HG03108 (cell line): ENCODE measurements around the gene NTRK2.

ENCODE experiments used
- ATAC-seq: cut with Tn5 transposase; IDR thresholded peaks from one replicate; pipeline ENCODE4 v1.9.1; 2021; ENCODE audit warnings: moderate library complexity; ENCODE audit not compliant: unreplicated experiment

The NTRK2 gene

GRCh38 chr9:84845956-84846900, 176.7 kb downstream of the NTRK2 start:
- ATAC-seq: no peak

- ATAC-seq: no peak
These were observed 177.4 kb downstream of the NTRK2 start for GRCh38 chr9:84846906-84847305.

- ATAC-seq: no peak
These were observed 179.5 kb downstream of the NTRK2 start for GRCh38 chr9:84849049-84849448.

- no peak for ATAC-seq
These were observed 181.4 kb downstream of the NTRK2 start for GRCh38 chr9:84850830-84851392.

GRCh38 chr9:84851935-84852585, 182.5 kb downstream of the NTRK2 start:
- no peak for ATAC-seq

- ATAC-seq: no peak
These were observed 183.2 kb downstream of the NTRK2 start for GRCh38 chr9:84852617-84853301.

GRCh38 chr9:84856181-84856632, 186.7 kb downstream of the NTRK2 start:
- ATAC-seq: no peak

- no peak for ATAC-seq
These were observed 187.7 kb downstream of the NTRK2 start for GRCh38 chr9:84857211-84857610.

- ATAC-seq: no peak
These were observed 188.8 kb downstream of the NTRK2 start for GRCh38 chr9:84858364-84858763.

- ATAC-seq: no peak
These were observed 191.0 kb downstream of the NTRK2 start for GRCh38 chr9:84860249-84861115.

GRCh38 chr9:84861455-84861854, 191.9 kb downstream of the NTRK2 start:
- no peak for ATAC-seq

GRCh38 chr9:84862308-84862707, 192.8 kb downstream of the NTRK2 start:
- no peak for ATAC-seq

- ATAC-seq: no peak
These were observed 193.3 kb downstream of the NTRK2 start for GRCh38 chr9:84862810-84863287.

GRCh38 chr9:84863372-84863771, 193.8 kb downstream of the NTRK2 start:
- no peak for ATAC-seq

- no peak for ATAC-seq
These were observed 197.1 kb downstream of the NTRK2 start for GRCh38 chr9:84866396-84867175.

- no peak for ATAC-seq
These were observed 197.7 kb downstream of the NTRK2 start for GRCh38 chr9:84867186-84867585.

GRCh38 chr9:84869091-84869490, 199.6 kb downstream of the NTRK2 start:
- ATAC-seq: no peak

GRCh38 chr9:84871983-84872382, 202.5 kb downstream of the NTRK2 start:
- no peak for ATAC-seq

- ATAC-seq: no peak
These were observed 204.5 kb downstream of the NTRK2 start for GRCh38 chr9:84874022-84874421.
